ENCODE measurements around the gene SNX32. TPM values are rescaled to one million over a fixed set of nuclear protein-coding genes. Genes with fewer than 3 reads are reported as not detected.

Gene SNX32
- total and polyA plus RNA-seq, 11 donors = 0.11 to 0.54 (median 0.37) TPM; not detected in 5

- Histone ChIP-seq H3K27ac (peak overlapping the region in 1 of 12 donors; percentile 98), H3K36me3 (peaks cover 0 to 69% (median 65%) of the 10 kb centered on the region in 9 donors), H3K9me3 (no peaks in the 10 kb centered on the region), H3K4me3 (no peak overlapping the region), H3K4me1 (peaks cover 0 to 41% (median 22%) of the 10 kb centered on the region in 12 donors), H3K27me3 (no peaks in the 10 kb centered on the region)
- TF ChIP-seq, protein P1, sequence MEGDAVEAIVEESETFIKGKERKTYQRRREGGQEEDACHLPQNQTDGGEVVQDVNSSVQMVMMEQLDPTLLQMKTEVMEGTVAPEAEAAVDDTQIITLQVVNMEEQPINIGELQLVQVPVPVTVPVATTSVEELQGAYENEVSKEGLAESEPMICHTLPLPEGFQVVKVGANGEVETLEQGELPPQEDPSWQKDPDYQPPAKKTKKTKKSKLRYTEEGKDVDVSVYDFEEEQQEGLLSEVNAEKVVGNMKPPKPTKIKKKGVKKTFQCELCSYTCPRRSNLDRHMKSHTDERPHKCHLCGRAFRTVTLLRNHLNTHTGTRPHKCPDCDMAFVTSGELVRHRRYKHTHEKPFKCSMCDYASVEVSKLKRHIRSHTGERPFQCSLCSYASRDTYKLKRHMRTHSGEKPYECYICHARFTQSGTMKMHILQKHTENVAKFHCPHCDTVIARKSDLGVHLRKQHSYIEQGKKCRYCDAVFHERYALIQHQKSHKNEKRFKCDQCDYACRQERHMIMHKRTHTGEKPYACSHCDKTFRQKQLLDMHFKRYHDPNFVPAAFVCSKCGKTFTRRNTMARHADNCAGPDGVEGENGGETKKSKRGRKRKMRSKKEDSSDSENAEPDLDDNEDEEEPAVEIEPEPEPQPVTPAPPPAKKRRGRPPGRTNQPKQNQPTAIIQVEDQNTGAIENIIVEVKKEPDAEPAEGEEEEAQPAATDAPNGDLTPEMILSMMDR (IDR thresholded peaks at IDR 0.05) = no peak
- no peak for TF ChIP-seq POLR2A (IDR thresholded peaks at IDR 0.05)
- peak in 4 of 5 donors; percentile 22 to 65 (median 26) for DNase-seq
- 84 to 89% (median 87%) methylated on average over 22 to 24 of the region's 24 CpGs for WGBS, 4 donors
- intact Hi-C loops (cut with DNase I) = loop anchor here in 1 of 10 donors (10.0 kb wide), 1 partner anchor 482 kb away; the partner anchor contains the start of genes B4GAT1 and BRMS1
- no peak for ATAC-seq
Observed at GRCh38 chr11:65862941-65863888, 29.5 kb downstream of the SNX32 start.

DNA sequence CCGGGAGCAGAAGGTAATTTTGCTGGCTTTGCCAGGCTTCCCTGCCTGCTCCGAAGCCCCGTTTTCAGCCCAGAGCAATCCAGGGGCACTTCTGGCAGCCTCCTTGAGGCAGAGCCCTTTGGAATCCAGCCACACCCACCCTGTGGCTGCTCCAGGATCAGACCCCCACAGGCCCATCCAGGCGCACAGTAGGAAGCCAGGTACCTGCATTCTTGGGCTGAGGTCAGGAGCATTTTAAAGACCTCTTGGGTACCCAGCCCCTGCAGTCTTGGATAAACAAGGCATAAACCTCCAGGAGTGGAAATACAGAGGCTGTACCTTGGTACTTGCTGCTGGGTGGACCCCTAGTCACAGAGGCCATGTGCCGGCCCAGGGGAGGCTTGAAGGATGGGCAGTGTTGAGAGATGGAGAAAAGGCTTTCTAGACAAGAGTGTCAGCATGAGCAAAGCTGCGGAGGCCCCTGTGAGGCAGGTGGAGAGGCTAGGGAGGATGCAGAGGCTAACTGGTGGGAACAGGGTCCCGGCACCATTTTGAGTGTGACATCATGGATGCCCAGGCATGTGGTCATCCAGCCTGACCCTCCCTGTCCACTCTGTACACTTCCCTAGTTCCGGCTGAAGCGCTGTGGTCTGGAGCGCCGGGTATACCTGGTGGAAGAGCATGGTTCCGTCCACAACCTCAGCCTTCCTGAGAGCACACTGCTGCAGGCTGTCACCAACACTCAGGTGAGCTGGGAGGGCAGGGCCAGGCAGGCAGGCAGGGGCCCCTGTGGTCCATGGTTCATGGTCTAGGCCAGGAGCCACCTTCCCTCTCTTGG, 30.3 kb downstream of the SNX32 start:
- WGBS, 4 donors = 77 to 86% (median 83%) methylated on average over 7 to 12 of the region's 12 CpGs
- H3K4me3 ChIP-seq = no peak overlapping the region
- no peaks in the 10 kb centered on the region for H3K9me3 ChIP-seq
- peaks cover 0 to 78% (median 73%) of the 10 kb centered on the region in 9 donors for H3K36me3 ChIP-seq
- intact Hi-C loops (cut with DNase I) = loop anchor here in 1 of 10 donors (10.0 kb wide), 1 partner anchor 481 kb away; the partner anchor contains the start of genes B4GAT1 and BRMS1
- TF ChIP-seq POLR2A (IDR thresholded peaks at IDR 0.05) = no peak
- TF ChIP-seq, protein P1 (IDR thresholded peaks at IDR 0.05) = no peak
- H3K27ac ChIP-seq = no peak overlapping the region
- DNase-seq (peak in 2 of 5 donors; percentile 22), ATAC-seq (no peak)
- H3K27me3 ChIP-seq = no peaks in the 10 kb centered on the region
- H3K4me1 ChIP-seq = peaks cover 0 to 32% (median 19%) of the 10 kb centered on the region in 12 donors

- Histone ChIP-seq H3K27ac (no peak overlapping the region), H3K4me3 (no peak overlapping the region), H3K27me3 (no peaks in the 10 kb centered on the region), H3K36me3 (peaks cover 0 to 86% (median 81%) of the 10 kb centered on the region in 9 donors), H3K9me3 (no peaks in the 10 kb centered on the region), H3K4me1 (peaks cover 0 to 30% (median 18%) of the 10 kb centered on the region in 12 donors)
- DNase-seq (peak in 3 of 5 donors; percentile 11 to 53 (median 22)), ATAC-seq (no peak)
- 80 to 86% (median 83%) methylated on average over 17 to 18 of the region's 18 CpGs for WGBS, 4 donors
- TF ChIP-seq POLR2A (IDR thresholded peaks at IDR 0.05) = no peak
- TF ChIP-seq, protein P1 (IDR thresholded peaks at IDR 0.05) = no peak
- intact Hi-C loops (cut with DNase I) = loop anchor here in 1 of 10 donors (10.0 kb wide), 1 partner anchor 480 kb away; the partner anchor contains the start of genes B4GAT1 and BRMS1
Observed at GRCh38 chr11:65864706-65865471, 31.1 kb downstream of the SNX32 start.
